ENCODE results near the gene UNC5B. TPM values are rescaled to one million over a fixed set of nuclear protein-coding genes. Genes with fewer than 3 reads are reported as not detected.

The UNC5B gene
- total RNA-seq, 4 donors from 2014 or later: 3.9 to 7.1 (median 5.7) TPM

- WGBS, 2 donors: 71 to 72% methylated on average over 12 to 17 of the region's 17 CpGs
- intact Hi-C loops (cut with DNase I): no loop called here
- peaks cover 8 to 21% of the 10 kb centered on the region in 2 donors for H3K4me1 ChIP-seq
- no peaks in the 10 kb centered on the region for H3K36me3 ChIP-seq
- no peak for TF ChIP-seq POLR2A (IDR thresholded peaks at IDR 0.05)
- H3K4me3 ChIP-seq (replicated peaks in 1 of 3): no peak overlapping the region
- H3K27ac ChIP-seq: no peak overlapping the region
- no peak for DNase-seq
- no peaks in the 10 kb centered on the region for H3K9me3 ChIP-seq
- H3K27me3 ChIP-seq: no peaks in the 10 kb centered on the region
Observed at GRCh38 chr10:71255808-71256660, 43.7 kb downstream of the UNC5B start.

DNA sequence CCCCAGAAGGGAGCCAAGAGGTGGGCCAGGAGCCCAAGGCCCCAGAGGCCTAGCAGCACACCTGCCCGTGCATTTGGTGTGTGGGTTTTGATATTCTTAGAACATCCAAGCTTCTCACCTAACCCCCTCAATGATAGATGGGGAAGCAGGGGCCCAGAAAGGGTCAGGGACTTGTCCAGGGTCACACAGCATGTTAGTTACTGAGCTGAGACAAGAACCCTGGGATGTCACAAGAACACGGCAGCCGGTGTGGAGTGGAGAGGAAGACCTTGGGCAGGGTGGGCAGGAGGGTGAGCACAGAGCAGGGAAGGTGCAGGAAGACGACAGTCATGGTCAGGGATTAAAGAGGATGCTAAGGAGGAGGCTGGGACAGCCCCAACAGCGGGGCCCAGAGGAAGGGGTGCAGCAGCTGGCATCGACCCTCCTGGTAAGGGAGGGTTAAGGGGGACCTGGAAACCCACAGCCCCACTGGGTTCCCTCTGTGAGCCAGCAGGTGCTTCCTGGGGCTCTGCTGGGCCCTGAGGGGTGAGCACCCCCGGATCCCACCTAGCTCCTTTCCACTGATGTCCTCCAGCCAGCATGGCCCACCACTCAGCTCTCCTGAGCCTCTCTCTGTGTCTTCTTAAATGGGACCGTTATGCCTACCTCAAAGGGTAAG, 44.4 kb downstream of the UNC5B start:
- Histone ChIP-seq H3K4me3 (replicated peaks in 1 of 3) (no peak overlapping the region), H3K27ac (no peak overlapping the region), H3K36me3 (no peaks in the 10 kb centered on the region), H3K4me1 (peaks cover 8 to 21% of the 10 kb centered on the region in 2 donors), H3K9me3 (no peaks in the 10 kb centered on the region), H3K27me3 (no peaks in the 10 kb centered on the region)
- WGBS, 2 donors: 87 to 89% methylated on average over 8 of the region's 8 CpGs
- DNase-seq: no peak
- TF ChIP-seq, protein P1, sequence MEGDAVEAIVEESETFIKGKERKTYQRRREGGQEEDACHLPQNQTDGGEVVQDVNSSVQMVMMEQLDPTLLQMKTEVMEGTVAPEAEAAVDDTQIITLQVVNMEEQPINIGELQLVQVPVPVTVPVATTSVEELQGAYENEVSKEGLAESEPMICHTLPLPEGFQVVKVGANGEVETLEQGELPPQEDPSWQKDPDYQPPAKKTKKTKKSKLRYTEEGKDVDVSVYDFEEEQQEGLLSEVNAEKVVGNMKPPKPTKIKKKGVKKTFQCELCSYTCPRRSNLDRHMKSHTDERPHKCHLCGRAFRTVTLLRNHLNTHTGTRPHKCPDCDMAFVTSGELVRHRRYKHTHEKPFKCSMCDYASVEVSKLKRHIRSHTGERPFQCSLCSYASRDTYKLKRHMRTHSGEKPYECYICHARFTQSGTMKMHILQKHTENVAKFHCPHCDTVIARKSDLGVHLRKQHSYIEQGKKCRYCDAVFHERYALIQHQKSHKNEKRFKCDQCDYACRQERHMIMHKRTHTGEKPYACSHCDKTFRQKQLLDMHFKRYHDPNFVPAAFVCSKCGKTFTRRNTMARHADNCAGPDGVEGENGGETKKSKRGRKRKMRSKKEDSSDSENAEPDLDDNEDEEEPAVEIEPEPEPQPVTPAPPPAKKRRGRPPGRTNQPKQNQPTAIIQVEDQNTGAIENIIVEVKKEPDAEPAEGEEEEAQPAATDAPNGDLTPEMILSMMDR (IDR thresholded peaks at IDR 0.05): no peak
- no peak for TF ChIP-seq POLR2A (IDR thresholded peaks at IDR 0.05)
- intact Hi-C loops (cut with DNase I): no loop called here

- H3K9me3 ChIP-seq: no peaks in the 10 kb centered on the region
- H3K4me3 ChIP-seq (replicated peaks in 1 of 3): no peak overlapping the region
- H3K27ac ChIP-seq: no peak overlapping the region
- WGBS, 2 donors: 94 to 95% methylated on average over 11 of the region's 11 CpGs
- no peaks in the 10 kb centered on the region for H3K27me3 ChIP-seq
- no peak for DNase-seq
- intact Hi-C loops (cut with DNase I): no loop called here
- H3K36me3 ChIP-seq: no peaks in the 10 kb centered on the region
- TF ChIP-seq POLR2A (IDR thresholded peaks at IDR 0.05): no peak
- TF ChIP-seq, protein P1 (IDR thresholded peaks at IDR 0.05): no peak
- H3K4me1 ChIP-seq: peaks cover 8 to 21% of the 10 kb centered on the region in 2 donors
Observed at GRCh38 chr10:71257319-71257997, 45.1 kb downstream of the UNC5B start.

DNA sequence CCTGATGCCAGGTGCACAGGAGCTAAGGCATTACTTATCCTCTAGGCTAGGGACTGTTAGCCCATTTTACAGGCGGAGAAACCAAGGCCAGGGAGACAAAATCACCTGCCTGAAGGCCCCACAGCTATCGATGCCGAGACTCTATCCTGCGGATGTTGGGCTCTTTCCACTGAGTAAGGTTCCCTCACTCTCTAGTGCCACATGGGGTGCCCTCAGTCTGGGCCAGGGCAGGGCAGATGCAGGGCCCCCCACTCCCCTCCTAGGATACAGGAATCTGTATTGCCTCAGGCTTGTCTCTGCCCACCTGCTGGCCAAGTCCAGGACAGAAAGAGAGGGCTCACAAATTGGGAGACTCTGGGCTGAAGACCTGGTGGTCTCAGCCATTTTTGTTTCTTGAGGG, 45.7 kb downstream of the UNC5B start:
- Histone ChIP-seq H3K27me3 (no peaks in the 10 kb centered on the region), H3K27ac (no peak overlapping the region), H3K9me3 (no peaks in the 10 kb centered on the region), H3K4me1 (peaks cover 8 to 21% of the 10 kb centered on the region in 2 donors), H3K4me3 (replicated peaks in 1 of 3) (no peak overlapping the region), H3K36me3 (no peaks in the 10 kb centered on the region)
- 94% methylated on average over 4 of the region's 4 CpGs for WGBS, 2 donors
- no peak for TF ChIP-seq POLR2A (IDR thresholded peaks at IDR 0.05)
- intact Hi-C loops (cut with DNase I): no loop called here
- no peak for DNase-seq

- H3K27me3 ChIP-seq: no peaks in the 10 kb centered on the region
- H3K4me3 ChIP-seq (replicated peaks in 1 of 3): no peak overlapping the region
- TF ChIP-seq, protein P1 (IDR thresholded peaks at IDR 0.05): no peak
- TF ChIP-seq POLR2A (IDR thresholded peaks at IDR 0.05): no peak
- 84 to 90% methylated on average over 7 of the region's 9 CpGs for WGBS, 2 donors
- DNase-seq: no peak
- no peaks in the 10 kb centered on the region for H3K9me3 ChIP-seq
- no peak overlapping the region for H3K27ac ChIP-seq
- intact Hi-C loops (cut with DNase I): no loop called here
- no peaks in the 10 kb centered on the region for H3K36me3 ChIP-seq
- H3K4me1 ChIP-seq: peaks cover 8 to 21% of the 10 kb centered on the region in 2 donors
Observed at GRCh38 chr10:71258446-71259145, 46.2 kb downstream of the UNC5B start.

Measured in thyroid gland (tissue), 4 donors.